GM23248 (cell line): ENCODE data around the gene YWHAQ. TPM values are rescaled to one million over a fixed set of nuclear protein-coding genes. Genes with fewer than 3 reads are reported as not detected.

Source experiments
- DNase-seq: peaks from one replicate; pipeline ENCODE4 v3.0.0-alpha.2; 2015
- H2AFZ ChIP-seq: fragments of 200-600 bp; sonication (generic); 2 replicates; pipeline ENCODE4 v1.6.1; 2016; ENCODE audit warnings: antibody characterized with exemption
- H3F3A ChIP-seq: fragments of 200-600 bp; sonication (generic); 2 replicates; pipeline ENCODE4 v1.6.1; 2016; ENCODE audit warnings: mild to moderate bottlenecking, antibody characterized with exemption, mixed run types; ENCODE audit not compliant: insufficient read depth
- H3K27ac ChIP-seq: fragments of 200-600 bp; sonication (generic); 2 replicates; pipeline ENCODE4 v1.5.1; 2016; ENCODE audit warnings: mild to moderate bottlenecking
- H3K27me3 ChIP-seq: fragments of 200-600 bp; sonication (generic); replicated peaks from 2 replicates; pipeline ENCODE4 v1.6.1; 2016; ENCODE audit warnings: mild to moderate bottlenecking; ENCODE audit not compliant: insufficient read depth
- H3K36me3 ChIP-seq: fragments of 200-600 bp; sonication (generic); 2 replicates; pipeline ENCODE4 v1.6.1; 2016; ENCODE audit warnings: low read depth, mild to moderate bottlenecking
- H3K4me1 ChIP-seq: fragments of 200-600 bp; sonication (generic); 2 replicates; pipeline ENCODE4 v1.6.1; 2016; ENCODE audit warnings: mild to moderate bottlenecking; ENCODE audit not compliant: insufficient read depth
- H3K4me2 ChIP-seq: fragments of 200-600 bp; sonication (generic); one replicate; pipeline ENCODE4 v1.6.1; 2016; ENCODE audit warnings: mild to moderate bottlenecking; ENCODE audit not compliant: unreplicated experiment
- H3K4me3 ChIP-seq: fragments of 200-600 bp; sonication (generic); 2 replicates; pipeline ENCODE4 v1.5.1; 2016; ENCODE audit warnings: mild to moderate bottlenecking
- H3K79me2 ChIP-seq: fragments of 200-600 bp; sonication (generic); 2 replicates; pipeline ENCODE4 v1.6.1; 2016; ENCODE audit warnings: mild to moderate bottlenecking; ENCODE audit not compliant: insufficient read depth
- H3K9ac ChIP-seq: fragments of 200-600 bp; sonication (generic); 2 replicates; pipeline ENCODE4 v1.6.1; 2016; ENCODE audit warnings: mild to moderate bottlenecking
- H3K9me2 ChIP-seq: fragments of 200-600 bp; sonication (generic); 2 replicates; pipeline ENCODE4 v1.6.1; 2016; ENCODE audit warnings: mixed run types, mild to moderate bottlenecking, moderate library complexity; ENCODE audit not compliant: insufficient read depth
- H3K9me3 ChIP-seq: fragments of 200-600 bp; sonication (generic); one replicate; pipeline ENCODE4 v1.6.1; 2017; ENCODE audit warnings: low read depth
- H4K20me1 ChIP-seq: fragments of 200-600 bp; sonication (generic); 2 replicates; pipeline ENCODE4 v1.6.0; 2016; ENCODE audit not compliant: insufficient read depth
- EZH2 ChIP-seq: fragments of 200-600 bp; sonication (generic); IDR thresholded peaks from 2 replicates; pipeline ENCODE4 v1.6.1; 2018; ENCODE audit warnings: antibody characterized with exemption, mild to moderate bottlenecking; ENCODE audit not compliant: insufficient read depth, poor library complexity, severe bottlenecking
- EZH2phosphoT487 ChIP-seq: fragments of 200-600 bp; sonication (generic); IDR thresholded peaks from 2 replicates; pipeline ENCODE4 v1.6.1; 2018; ENCODE audit warnings: antibody characterized with exemption, moderate library complexity, mild to moderate bottlenecking, low read depth; ENCODE audit not compliant: insufficient read depth
- WGBS, 2 experiments: methylation state at CpG; one replicate each; pipeline ENCODE4 v1.1.6; 2015 to 2017; ENCODE audit warnings: low lambda C conversion rate in 2 of 2, low coverage in 1 of 2; ENCODE audit errors: missing lambda C conversion rate in 2 of 2; 5-methylcytosine and 5-hydroxymethylcytosine counted together
- in situ Hi-C: fragments of 300-500 bp; cut with MboI; formaldehyde crosslinking; loops from 2 replicates; pipeline ENCODE4 v1.15.0; 2020
- polyA plus RNA-seq: library from polyadenylated mRNA; unstranded; fragments of >200 nt; fragmentation: Nextera tagmentation; extraction: Ambion mirVana; gene quantifications from 2 replicates; pipeline ENCODE4 v1.2.1, GENCODE V29; 2016
- total RNA-seq: library from RNA; depleted of rRNA; stranded (reverse); fragments of >200 nt; shearing (Covaris generic); gene quantifications from 2 replicates; pipeline ENCODE4 v1.2.3, GENCODE V29; 2014

YWHAQ gene
- total and polyA plus RNA-seq, 2 experiments from 2014 or later = 400 to 694 TPM

DNA sequence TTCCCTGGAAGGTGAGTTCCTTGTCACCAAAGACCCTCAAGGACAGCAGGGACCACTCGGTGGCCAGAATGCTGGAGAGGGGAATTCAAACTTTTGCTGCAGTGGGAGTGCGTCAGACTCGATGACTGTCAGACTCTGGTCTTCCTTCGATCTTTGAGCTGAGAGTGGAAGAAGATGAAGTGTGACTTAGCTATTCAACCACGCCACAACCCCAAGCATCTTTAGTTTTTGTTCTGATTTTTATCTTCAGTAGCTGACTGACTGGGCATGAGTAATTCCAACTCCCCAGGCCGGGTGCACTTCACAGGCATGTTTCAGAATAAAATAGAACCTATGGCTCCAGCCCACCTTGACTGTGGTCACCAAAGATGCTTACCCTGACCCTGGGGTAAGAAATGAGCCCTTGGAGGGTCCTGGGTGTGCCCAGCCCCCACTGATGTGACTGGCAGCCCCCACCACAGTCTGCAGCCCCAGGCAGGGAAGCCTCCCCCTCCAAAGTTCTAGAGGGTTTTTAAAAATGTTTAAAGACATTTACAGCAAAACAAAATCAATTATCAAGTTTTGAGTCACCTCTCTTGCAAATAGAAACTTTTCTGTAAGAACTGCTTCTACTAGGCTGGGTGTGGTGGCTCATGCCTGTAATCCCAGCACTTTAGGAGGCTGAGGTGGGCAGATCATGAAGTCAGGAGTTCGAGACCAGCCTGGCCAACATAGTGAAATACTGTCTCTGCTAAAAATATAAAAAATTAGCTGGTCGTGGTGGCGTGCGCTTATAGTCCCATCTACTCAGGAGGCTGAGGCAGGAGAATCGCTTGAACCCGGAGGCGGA is 24.9 kb upstream of the YWHAQ start:
- Histone ChIP-seq H4K20me1 (no peaks in the 10 kb centered on the region), H3K4me2 (peak overlapping the region; percentile 83), H3K79me2 (no peaks in the 10 kb centered on the region), H3K36me3 (no peaks in the 10 kb centered on the region), H3K27me3 (no peaks in the 10 kb centered on the region), H3F3A (peaks cover 24% of the 10 kb centered on the region), H3K4me3 (peak overlapping the region; percentile 61), H3K9me2 (no peaks in the 10 kb centered on the region), H2AFZ (peak overlapping the region; percentile 37; the same call in 1 of the 2 replicates), H3K4me1 (peaks cover 39% of the 10 kb centered on the region), H3K9me3 (no peaks in the 10 kb centered on the region), H3K9ac (peak overlapping the region; percentile 87), H3K27ac (peak overlapping the region; percentile 100)
- in situ Hi-C loops = no loop called here
- TF ChIP-seq EZH2phosphoT487 (no peak), EZH2 (no peak)
- 33 to 45% methylated on average over 13 of the region's 13 CpGs for WGBS, 2 experiments
- DNase-seq = peak; percentile 96

GRCh38 chr2:9654452-9655100 is 23.8 kb upstream of the YWHAQ start:
- H3K4me3 ChIP-seq = no peak overlapping the region
- DNase-seq = no peak
- no peak overlapping the region for H2AFZ ChIP-seq
- H3K36me3 ChIP-seq = no peaks in the 10 kb centered on the region
- no peaks in the 10 kb centered on the region for H3K9me3 ChIP-seq
- TF ChIP-seq EZH2 = no peak
- TF ChIP-seq EZH2phosphoT487 = no peak
- 79 to 80% methylated on average over 6 of the region's 6 CpGs for WGBS, 2 experiments
- H3K27me3 ChIP-seq = no peaks in the 10 kb centered on the region
- in situ Hi-C loops = no loop called here
- peaks cover 39% of the 10 kb centered on the region for H3K4me1 ChIP-seq
- H3K27ac ChIP-seq = peak overlapping the region; percentile 100
- H3K4me2 ChIP-seq = peak overlapping the region; percentile 83
- peaks cover 24% of the 10 kb centered on the region for H3F3A ChIP-seq
- H3K9ac ChIP-seq = peak overlapping the region; percentile 87
- H3K79me2 ChIP-seq = no peaks in the 10 kb centered on the region
- H3K9me2 ChIP-seq = no peaks in the 10 kb centered on the region
- no peaks in the 10 kb centered on the region for H4K20me1 ChIP-seq

- no peaks in the 10 kb centered on the region for H3K27me3 ChIP-seq
- H3K9ac ChIP-seq = no peak overlapping the region
- H3K79me2 ChIP-seq = no peaks in the 10 kb centered on the region
- TF ChIP-seq EZH2phosphoT487 (no peak), EZH2 (no peak)
- H3K27ac ChIP-seq = no peak overlapping the region
- H3K9me2 ChIP-seq = no peaks in the 10 kb centered on the region
- H3K4me3 ChIP-seq = no peak overlapping the region
- DNase-seq = no peak
- 90% methylated on average over 10 of the region's 10 CpGs for WGBS, 2 experiments
- H3K36me3 ChIP-seq = no peaks in the 10 kb centered on the region
- in situ Hi-C loops = no loop called here
- H3K9me3 ChIP-seq = no peaks in the 10 kb centered on the region
- H3K4me1 ChIP-seq = peaks cover 39% of the 10 kb centered on the region
- H2AFZ ChIP-seq = no peak overlapping the region
- peaks cover 24% of the 10 kb centered on the region for H3F3A ChIP-seq
- no peak overlapping the region for H3K4me2 ChIP-seq
- no peaks in the 10 kb centered on the region for H4K20me1 ChIP-seq
Observed at GRCh38 chr2:9653485-9654271, 22.9 kb upstream of the YWHAQ start.

DNA sequence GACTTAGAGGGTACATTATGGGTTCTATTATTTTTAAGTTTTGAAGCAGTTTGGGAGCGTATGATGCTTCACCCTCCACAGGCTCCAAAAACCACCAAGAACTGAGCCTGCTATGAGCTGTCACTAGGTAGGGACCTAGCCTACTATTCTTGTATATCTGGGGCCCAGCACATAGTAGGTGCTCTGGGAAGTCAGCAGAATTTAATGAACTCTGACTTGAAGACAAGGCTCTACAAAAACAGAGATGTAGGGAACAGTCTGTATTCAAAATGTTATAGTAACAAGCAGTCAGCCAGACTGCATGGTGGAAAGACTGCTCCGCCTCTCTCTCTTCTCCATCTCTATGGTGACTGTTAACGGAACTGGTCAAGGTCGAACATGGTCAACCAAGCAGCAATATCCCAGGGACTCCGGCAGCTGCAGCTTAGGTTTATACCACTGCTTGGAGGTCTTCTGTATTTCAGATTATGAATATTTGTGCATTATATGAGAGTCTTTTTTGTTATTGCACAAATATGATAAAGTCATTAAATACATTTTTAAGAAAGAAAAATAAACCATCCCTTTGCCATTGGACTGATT is 22.2 kb upstream of the YWHAQ start:
- no peak overlapping the region for H3K4me3 ChIP-seq
- no peaks in the 10 kb centered on the region for H3K79me2 ChIP-seq
- no peaks in the 10 kb centered on the region for H3K36me3 ChIP-seq
- 73 to 76% methylated on average over 5 of the region's 5 CpGs for WGBS, 2 experiments
- peaks cover 24% of the 10 kb centered on the region for H3F3A ChIP-seq
- in situ Hi-C loops = no loop called here
- no peak overlapping the region for H3K27ac ChIP-seq
- H3K9me3 ChIP-seq = no peaks in the 10 kb centered on the region
- no peaks in the 10 kb centered on the region for H4K20me1 ChIP-seq
- H3K9me2 ChIP-seq = no peaks in the 10 kb centered on the region
- no peaks in the 10 kb centered on the region for H3K27me3 ChIP-seq
- no peak overlapping the region for H3K4me2 ChIP-seq
- TF ChIP-seq EZH2phosphoT487 (no peak), EZH2 (no peak)
- H2AFZ ChIP-seq = no peak overlapping the region
- no peak for DNase-seq
- H3K9ac ChIP-seq = no peak overlapping the region
- H3K4me1 ChIP-seq = peaks cover 38% of the 10 kb centered on the region
